ENCODE results near the gene KDM4B.
A peak's percentile ranks its signal among the peaks of the same experiment; 100 is the strongest.

The KDM4B gene

GRCh38 chr19:5037936-5038335 is 69.0 kb downstream of the KDM4B start:
- H3K4me3 ChIP-seq (ENCODE audit: low read depth, low read length), result no peak overlapping the region
- no peaks in the 10 kb centered on the region for H3K9me3 ChIP-seq (ENCODE audit: control insufficient read depth, insufficient read depth, low read depth, low read length)
- no peak overlapping the region for H3K9ac ChIP-seq (ENCODE audit: low read length)
- no peaks in the 10 kb centered on the region for H3K27me3 ChIP-seq (ENCODE audit: control insufficient read depth, insufficient read depth, low read length)
- peaks cover 37% of the 10 kb centered on the region for H3K36me3 ChIP-seq (ENCODE audit: control insufficient read depth, insufficient read depth, low read length)
- H3K27ac ChIP-seq (ENCODE audit: low read depth, low read length), result no peak overlapping the region
- H3K4me1 ChIP-seq (ENCODE audit: control insufficient read depth, insufficient read depth, low read length), result no peaks in the 10 kb centered on the region; the same call in 1 of the 2 replicates

- no peaks in the 10 kb centered on the region; the same call in 1 of the 2 replicates for H3K4me1 ChIP-seq (ENCODE audit: control insufficient read depth, insufficient read depth, low read length)
- peaks cover 29% of the 10 kb centered on the region for H3K36me3 ChIP-seq (ENCODE audit: control insufficient read depth, insufficient read depth, low read length)
- H3K9me3 ChIP-seq (ENCODE audit: control insufficient read depth, insufficient read depth, low read depth, low read length), result no peaks in the 10 kb centered on the region
- H3K4me3 ChIP-seq (ENCODE audit: low read depth, low read length), result no peak overlapping the region
- H3K9ac ChIP-seq (ENCODE audit: low read length), result no peak overlapping the region
- H3K27ac ChIP-seq (ENCODE audit: low read depth, low read length), result no peak overlapping the region
- no peaks in the 10 kb centered on the region for H3K27me3 ChIP-seq (ENCODE audit: control insufficient read depth, insufficient read depth, low read length)
Observed at GRCh38 chr19:5038631-5039271, 69.8 kb downstream of the KDM4B start.

- peaks cover 20% of the 10 kb centered on the region for H3K36me3 ChIP-seq (ENCODE audit: control insufficient read depth, insufficient read depth, low read length)
- H3K27me3 ChIP-seq (ENCODE audit: control insufficient read depth, insufficient read depth, low read length), result no peaks in the 10 kb centered on the region
- no peaks in the 10 kb centered on the region for H3K9me3 ChIP-seq (ENCODE audit: control insufficient read depth, insufficient read depth, low read depth, low read length)
- H3K4me1 ChIP-seq (ENCODE audit: control insufficient read depth, insufficient read depth, low read length), result no peaks in the 10 kb centered on the region; the same call in 1 of the 2 replicates
- no peak overlapping the region for H3K27ac ChIP-seq (ENCODE audit: low read depth, low read length)
- H3K9ac ChIP-seq (ENCODE audit: low read length), result peak overlapping the region; percentile 13
- H3K4me3 ChIP-seq (ENCODE audit: low read depth, low read length), result no peak overlapping the region
Observed at GRCh38 chr19:5039642-5040543, 71.0 kb downstream of the KDM4B start.

- H3K36me3 ChIP-seq (ENCODE audit: control insufficient read depth, insufficient read depth, low read length), result peaks cover 20% of the 10 kb centered on the region
Observed at GRCh38 chr19:5040544-5041167, 71.7 kb downstream of the KDM4B start.

GRCh38 chr19:5041168-5041912 is 72.4 kb downstream of the KDM4B start:
- Histone ChIP-seq H3K9me3 (ENCODE audit: control insufficient read depth, insufficient read depth, low read depth, low read length) (no peaks in the 10 kb centered on the region), H3K27me3 (ENCODE audit: control insufficient read depth, insufficient read depth, low read length) (no peaks in the 10 kb centered on the region), H3K27ac (ENCODE audit: low read depth, low read length) (no peak overlapping the region), H3K36me3 (ENCODE audit: control insufficient read depth, insufficient read depth, low read length) (peaks cover 20% of the 10 kb centered on the region), H3K4me3 (ENCODE audit: low read depth, low read length) (no peak overlapping the region), H3K9ac (ENCODE audit: low read length) (no peak overlapping the region), H3K4me1 (ENCODE audit: control insufficient read depth, insufficient read depth, low read length) (no peaks in the 10 kb centered on the region; the same call in 1 of the 2 replicates)

More at GRCh38 chr19:5040544-5041167, 71.7 kb downstream of the KDM4B start:
- no peaks in the 10 kb centered on the region for H3K9me3 ChIP-seq (ENCODE audit: control insufficient read depth, insufficient read depth, low read depth, low read length)
- H3K27me3 ChIP-seq (ENCODE audit: control insufficient read depth, insufficient read depth, low read length), result no peaks in the 10 kb centered on the region
- no peak overlapping the region for H3K4me3 ChIP-seq (ENCODE audit: low read depth, low read length)
- peak overlapping the region; percentile 13 for H3K9ac ChIP-seq (ENCODE audit: low read length)
- no peak overlapping the region for H3K27ac ChIP-seq (ENCODE audit: low read depth, low read length)
- no peaks in the 10 kb centered on the region; the same call in 1 of the 2 replicates for H3K4me1 ChIP-seq (ENCODE audit: control insufficient read depth, insufficient read depth, low read length)

GRCh38 chr19:5041913-5042187 is 72.9 kb downstream of the KDM4B start:
- Histone ChIP-seq H3K27me3 (ENCODE audit: control insufficient read depth, insufficient read depth, low read length) (no peaks in the 10 kb centered on the region), H3K4me3 (ENCODE audit: low read depth, low read length) (no peak overlapping the region), H3K9me3 (ENCODE audit: control insufficient read depth, insufficient read depth, low read depth, low read length) (no peaks in the 10 kb centered on the region), H3K4me1 (ENCODE audit: control insufficient read depth, insufficient read depth, low read length) (peaks cover 3% of the 10 kb centered on the region; the same call in 1 of the 2 replicates), H3K36me3 (ENCODE audit: control insufficient read depth, insufficient read depth, low read length) (peaks cover 20% of the 10 kb centered on the region), H3K27ac (ENCODE audit: low read depth, low read length) (no peak overlapping the region), H3K9ac (ENCODE audit: low read length) (no peak overlapping the region)

- Histone ChIP-seq H3K4me3 (ENCODE audit: low read depth, low read length) (no peak overlapping the region), H3K9me3 (ENCODE audit: control insufficient read depth, insufficient read depth, low read depth, low read length) (no peaks in the 10 kb centered on the region), H3K27me3 (ENCODE audit: control insufficient read depth, insufficient read depth, low read length) (no peaks in the 10 kb centered on the region), H3K4me1 (ENCODE audit: control insufficient read depth, insufficient read depth, low read length) (peaks cover 3% of the 10 kb centered on the region; the same call in 1 of the 2 replicates), H3K9ac (ENCODE audit: low read length) (no peak overlapping the region), H3K36me3 (ENCODE audit: control insufficient read depth, insufficient read depth, low read length) (peaks cover 22% of the 10 kb centered on the region), H3K27ac (ENCODE audit: low read depth, low read length) (no peak overlapping the region)
Observed at GRCh38 chr19:5042556-5042955, 73.6 kb downstream of the KDM4B start.

- H3K27me3 ChIP-seq (ENCODE audit: control insufficient read depth, insufficient read depth, low read length), result no peaks in the 10 kb centered on the region
- H3K27ac ChIP-seq (ENCODE audit: low read depth, low read length), result no peak overlapping the region
- H3K4me3 ChIP-seq (ENCODE audit: low read depth, low read length), result no peak overlapping the region
- H3K9ac ChIP-seq (ENCODE audit: low read length), result no peak overlapping the region
- no peaks in the 10 kb centered on the region for H3K9me3 ChIP-seq (ENCODE audit: control insufficient read depth, insufficient read depth, low read depth, low read length)
- H3K4me1 ChIP-seq (ENCODE audit: control insufficient read depth, insufficient read depth, low read length), result peaks cover 12% of the 10 kb centered on the region; the same call in 1 of the 2 replicates
- peaks cover 22% of the 10 kb centered on the region for H3K36me3 ChIP-seq (ENCODE audit: control insufficient read depth, insufficient read depth, low read length)
Observed at GRCh38 chr19:5045029-5045428, 76.1 kb downstream of the KDM4B start.

GRCh38 chr19:5045956-5046338 is 77.0 kb downstream of the KDM4B start:
- peaks cover 14% of the 10 kb centered on the region; the same call in 1 of the 2 replicates for H3K36me3 ChIP-seq (ENCODE audit: control insufficient read depth, insufficient read depth, low read length)
- H3K9ac ChIP-seq (ENCODE audit: low read length), result no peak overlapping the region
- H3K27ac ChIP-seq (ENCODE audit: low read depth, low read length), result no peak overlapping the region
- no peaks in the 10 kb centered on the region for H3K27me3 ChIP-seq (ENCODE audit: control insufficient read depth, insufficient read depth, low read length)
- H3K9me3 ChIP-seq (ENCODE audit: control insufficient read depth, insufficient read depth, low read depth, low read length), result no peaks in the 10 kb centered on the region
- H3K4me3 ChIP-seq (ENCODE audit: low read depth, low read length), result no peak overlapping the region
- H3K4me1 ChIP-seq (ENCODE audit: control insufficient read depth, insufficient read depth, low read length), result peaks cover 12% of the 10 kb centered on the region; the same call in 1 of the 2 replicates

GRCh38 chr19:5046339-5047039 is 77.6 kb downstream of the KDM4B start:
- Histone ChIP-seq H3K36me3 (ENCODE audit: control insufficient read depth, insufficient read depth, low read length) (peaks cover 12% of the 10 kb centered on the region; the same call in 1 of the 2 replicates), H3K27me3 (ENCODE audit: control insufficient read depth, insufficient read depth, low read length) (no peaks in the 10 kb centered on the region), H3K4me3 (ENCODE audit: low read depth, low read length) (no peak overlapping the region), H3K9me3 (ENCODE audit: control insufficient read depth, insufficient read depth, low read depth, low read length) (no peaks in the 10 kb centered on the region), H3K27ac (ENCODE audit: low read depth, low read length) (no peak overlapping the region), H3K4me1 (ENCODE audit: control insufficient read depth, insufficient read depth, low read length) (peaks cover 12% of the 10 kb centered on the region; the same call in 1 of the 2 replicates), H3K9ac (ENCODE audit: low read length) (no peak overlapping the region)
